Measurements from ENCODE around the gene ACACB. TPM values are rescaled to one million over a fixed set of nuclear protein-coding genes. Genes with fewer than 3 reads are reported as not detected.

Gene ACACB
- total RNA-seq, 4 donors from 2014 or later: 402 to 560 (median 525) TPM

GRCh38 chr12:109258607-109259544, 142.5 kb downstream of the ACACB start:
- Histone ChIP-seq H3K36me3 (peaks cover 2 to 100% (median 9%) of the 10 kb centered on the region in 3 donors), H3K9me3 (peaks cover 0 to 16% (median 3%) of the 10 kb centered on the region in 4 donors), H3K4me1 (no peaks in the 10 kb centered on the region), H3K27ac (no peak overlapping the region), H3K4me3 (no peak overlapping the region), H3K27me3 (no peaks in the 10 kb centered on the region)
- no peak for DNase-seq (ENCODE audit: low spot score in 2 of 2)
- TF ChIP-seq EP300 (IDR thresholded peaks at IDR 0.05) (no peak), POLR2A (IDR thresholded peaks at IDR 0.05) (no peak), CTCF (IDR thresholded peaks at IDR 0.05) (no peak)
- WGBS, 2 donors: 82 to 83% methylated on average over 13 to 16 of the region's 16 CpGs

- 92 to 94% methylated on average over 1 of the region's 1 CpG for WGBS, 2 donors
- Histone ChIP-seq H3K36me3 (peaks cover 2 to 100% (median 9%) of the 10 kb centered on the region in 3 donors), H3K4me3 (no peak overlapping the region), H3K9me3 (peaks cover 0 to 12% (median 2%) of the 10 kb centered on the region in 4 donors), H3K4me1 (no peaks in the 10 kb centered on the region), H3K27ac (no peak overlapping the region), H3K27me3 (no peaks in the 10 kb centered on the region)
- no peak for DNase-seq (ENCODE audit: low spot score in 2 of 2)
- TF ChIP-seq POLR2A (IDR thresholded peaks at IDR 0.05) (no peak), EP300 (IDR thresholded peaks at IDR 0.05) (no peak), CTCF (IDR thresholded peaks at IDR 0.05) (no peak)
Observed at GRCh38 chr12:109259545-109259895, 143.1 kb downstream of the ACACB start.

GRCh38 chr12:109261087-109261486, 144.7 kb downstream of the ACACB start:
- Histone ChIP-seq H3K4me1 (no peaks in the 10 kb centered on the region), H3K36me3 (peaks cover 2 to 100% (median 15%) of the 10 kb centered on the region in 3 donors), H3K27ac (no peak overlapping the region), H3K4me3 (no peak overlapping the region), H3K27me3 (no peaks in the 10 kb centered on the region), H3K9me3 (peaks cover 0 to 12% (median 2%) of the 10 kb centered on the region in 4 donors)
- TF ChIP-seq EP300 (IDR thresholded peaks at IDR 0.05): no peak
- no peak for TF ChIP-seq CTCF (IDR thresholded peaks at IDR 0.05)
- TF ChIP-seq POLR2A (IDR thresholded peaks at IDR 0.05): no peak
- DNase-seq (ENCODE audit: low spot score in 2 of 2): no peak
- WGBS, 2 donors: 90 to 100% methylated on average over 1 of the region's 1 CpG

- H3K9me3 ChIP-seq: peaks cover 0 to 12% (median 2%) of the 10 kb centered on the region in 4 donors
- no peaks in the 10 kb centered on the region for H3K4me1 ChIP-seq
- TF ChIP-seq CTCF (IDR thresholded peaks at IDR 0.05) (no peak), POLR2A (IDR thresholded peaks at IDR 0.05) (no peak)
- DNase-seq (ENCODE audit: low spot score in 2 of 2): no peak
- no peaks in the 10 kb centered on the region for H3K27me3 ChIP-seq
- 93 to 97% methylated on average over 2 of the region's 2 CpGs for WGBS, 2 donors
- peaks cover 2 to 100% (median 15%) of the 10 kb centered on the region in 3 donors for H3K36me3 ChIP-seq
- no peak overlapping the region for H3K27ac ChIP-seq
- H3K4me3 ChIP-seq: no peak overlapping the region
Observed at GRCh38 chr12:109261939-109262338, 145.6 kb downstream of the ACACB start.

GRCh38 chr12:109263439-109263838, 147.1 kb downstream of the ACACB start:
- WGBS, 2 donors: 95% methylated on average over 3 of the region's 3 CpGs
- DNase-seq (ENCODE audit: low spot score in 2 of 2): no peak
- Histone ChIP-seq H3K36me3 (peaks cover 2 to 100% (median 19%) of the 10 kb centered on the region in 3 donors), H3K27me3 (no peaks in the 10 kb centered on the region), H3K4me1 (no peaks in the 10 kb centered on the region), H3K4me3 (no peak overlapping the region), H3K27ac (no peak overlapping the region), H3K9me3 (peaks cover 0 to 12% (median 2%) of the 10 kb centered on the region in 4 donors)
- no peak for TF ChIP-seq POLR2A (IDR thresholded peaks at IDR 0.05)
- no peak for TF ChIP-seq CTCF (IDR thresholded peaks at IDR 0.05)
- no peak for TF ChIP-seq EP300 (IDR thresholded peaks at IDR 0.05)

Data from tibial nerve (tissue), 4 donors.